Lower lobe of right lung (tissue), 2 donors: ENCODE measurements around the gene MNS1. TPM values are rescaled to one million over a fixed set of nuclear protein-coding genes. Genes with fewer than 3 reads are reported as not detected.
"Not testable (repeated sequence)": the region's sequence is repeated elsewhere in the genome, so short reads cannot be mapped to it uniquely, and the experiment has no call there.

ENCODE experiments used
- ATAC-seq, 2 donors: fragments of 200-7000 bp; cut with Tn5 transposase; one replicate each; pipeline ENCODE4 v1.9.1; 2020 to 2022; ENCODE audit warnings: mild to moderate bottlenecking in 2 of 2, moderate library complexity in 2 of 2
- DNase-seq: peaks from one replicate; pipeline ENCODE4 v3.0.0-alpha.2; 2020
- H3K27ac ChIP-seq: fragments of 200-600 bp; one replicate; pipeline ENCODE4 v1.8.0; 2022
- H3K27me3 ChIP-seq: fragments of 200-600 bp; one replicate; pipeline ENCODE4 v1.8.0; 2022; ENCODE audit warnings: low read depth
- H3K36me3 ChIP-seq: fragments of 200-600 bp; one replicate; pipeline ENCODE4 v1.8.0; 2022; ENCODE audit warnings: mild to moderate bottlenecking
- H3K4me1 ChIP-seq: fragments of 200-600 bp; one replicate; pipeline ENCODE4 v1.8.0; 2022
- H3K4me3 ChIP-seq: fragments of 200-600 bp; one replicate; pipeline ENCODE4 v1.8.0; 2022; ENCODE audit warnings: mild to moderate bottlenecking
- H3K9me3 ChIP-seq: fragments of 200-600 bp; one replicate; pipeline ENCODE4 v1.8.0; 2022
- intact Hi-C: fragments of 100-400 bp; cut with DNase I; formaldehyde crosslinking; loops from one replicate; pipeline ENCODE4 v1.11.0; 2022
- total RNA-seq: library from RNA; stranded (reverse); fragmentation: NEBNext Ultra II Directional; extraction: Animal tissue kit (Norgen Biotek cat#: 25700); gene quantifications from one replicate; pipeline ENCODE4 v1.2.1, GENCODE V29; 2021
- TF ChIP-seq, protein P1 (sequence below): fragments of 200-600 bp; IDR thresholded peaks from one replicate; pipeline ENCODE4 v1.8.0; 2022; ENCODE audit warnings: antibody characterized with exemption, mild to moderate bottlenecking
- donor health status: DM: no; HTN: yes; CAD: no; lungs with severe emphysema.

The MNS1 gene
- total RNA-seq, 1 donor from 2014 or later: 2.3 TPM

DNA sequence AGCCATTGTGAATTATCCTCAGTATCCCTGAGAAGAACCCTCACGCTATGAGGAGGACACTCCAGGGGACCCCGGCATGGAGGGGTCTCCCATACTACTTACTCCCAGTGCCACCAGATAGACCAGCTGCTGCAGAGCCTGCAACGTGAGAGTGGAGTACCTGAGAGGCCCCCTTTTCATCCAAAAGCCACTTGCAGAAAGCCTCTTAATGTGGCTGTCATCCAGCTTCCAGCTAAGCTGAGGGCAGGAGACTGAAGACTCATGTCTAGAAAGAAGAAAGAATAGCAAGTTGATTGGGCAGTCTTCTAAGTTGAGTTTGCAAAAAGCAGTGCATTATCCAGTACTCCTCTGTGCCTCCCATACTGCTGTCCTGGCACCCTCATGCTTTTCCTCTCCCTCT lies 27.3 kb upstream of the MNS1 start:
- no peaks in the 10 kb centered on the region for H3K36me3 ChIP-seq
- H3K27ac ChIP-seq: no peak overlapping the region
- DNase-seq (no peak), ATAC-seq (no peak)
- H3K9me3 ChIP-seq: no peaks in the 10 kb centered on the region
- H3K27me3 ChIP-seq: no peaks in the 10 kb centered on the region
- no peak overlapping the region for H3K4me3 ChIP-seq
- TF ChIP-seq, protein P1, sequence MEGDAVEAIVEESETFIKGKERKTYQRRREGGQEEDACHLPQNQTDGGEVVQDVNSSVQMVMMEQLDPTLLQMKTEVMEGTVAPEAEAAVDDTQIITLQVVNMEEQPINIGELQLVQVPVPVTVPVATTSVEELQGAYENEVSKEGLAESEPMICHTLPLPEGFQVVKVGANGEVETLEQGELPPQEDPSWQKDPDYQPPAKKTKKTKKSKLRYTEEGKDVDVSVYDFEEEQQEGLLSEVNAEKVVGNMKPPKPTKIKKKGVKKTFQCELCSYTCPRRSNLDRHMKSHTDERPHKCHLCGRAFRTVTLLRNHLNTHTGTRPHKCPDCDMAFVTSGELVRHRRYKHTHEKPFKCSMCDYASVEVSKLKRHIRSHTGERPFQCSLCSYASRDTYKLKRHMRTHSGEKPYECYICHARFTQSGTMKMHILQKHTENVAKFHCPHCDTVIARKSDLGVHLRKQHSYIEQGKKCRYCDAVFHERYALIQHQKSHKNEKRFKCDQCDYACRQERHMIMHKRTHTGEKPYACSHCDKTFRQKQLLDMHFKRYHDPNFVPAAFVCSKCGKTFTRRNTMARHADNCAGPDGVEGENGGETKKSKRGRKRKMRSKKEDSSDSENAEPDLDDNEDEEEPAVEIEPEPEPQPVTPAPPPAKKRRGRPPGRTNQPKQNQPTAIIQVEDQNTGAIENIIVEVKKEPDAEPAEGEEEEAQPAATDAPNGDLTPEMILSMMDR: no peak
- H3K4me1 ChIP-seq: no peaks in the 10 kb centered on the region
- intact Hi-C loops: no loop called here

DNA sequence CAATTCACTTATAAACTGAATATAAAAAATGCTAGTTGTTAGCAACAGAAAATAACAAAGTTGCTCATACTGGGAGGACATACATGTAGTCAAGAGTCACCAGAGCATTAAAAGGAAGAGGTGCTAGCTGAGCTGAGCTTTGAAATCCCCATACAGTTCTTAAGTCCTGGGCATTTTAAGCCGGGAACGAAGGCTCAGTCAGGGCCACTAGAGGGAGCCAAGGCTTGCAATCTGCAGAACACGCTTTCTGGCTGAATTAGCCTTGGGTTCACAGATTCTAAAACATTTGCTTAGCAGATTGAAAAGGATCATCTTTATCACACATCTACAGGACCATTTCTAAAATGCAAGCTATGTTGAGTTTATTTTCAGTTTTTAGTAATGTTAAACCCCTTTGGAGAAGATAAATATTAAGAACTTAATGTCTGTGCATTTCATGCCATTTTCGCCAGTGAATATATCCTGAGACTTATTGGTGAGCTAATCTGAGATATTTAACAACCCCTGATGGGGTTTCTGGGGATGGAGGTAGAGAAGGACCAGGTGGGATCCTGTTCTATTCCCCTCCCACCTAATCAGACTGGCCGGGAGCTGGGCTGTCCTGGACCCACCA lies 26.3 kb upstream of the MNS1 start:
- DNase-seq: no peak
- no peaks in the 10 kb centered on the region for H3K27me3 ChIP-seq

GRCh38 chr15:56490461-56490860 lies 25.5 kb upstream of the MNS1 start:
- no peak overlapping the region for H3K4me3 ChIP-seq
- DNase-seq: no peak
- H3K36me3 ChIP-seq: no peaks in the 10 kb centered on the region
- no peaks in the 10 kb centered on the region for H3K4me1 ChIP-seq
- H3K27me3 ChIP-seq: no peaks in the 10 kb centered on the region
- no peak for ATAC-seq
- no peak overlapping the region for H3K27ac ChIP-seq
- intact Hi-C loops: no loop called here
- no peaks in the 10 kb centered on the region for H3K9me3 ChIP-seq
- TF ChIP-seq, protein P1: no peak

More for the DNA sequence above, 26.3 kb upstream of the MNS1 start:
- TF ChIP-seq, protein P1: peak; percentile 87
- no peaks in the 10 kb centered on the region for H3K36me3 ChIP-seq
- intact Hi-C loops: no loop called here
- peak; percentile 68 to 72 for ATAC-seq
- no peak overlapping the region for H3K4me3 ChIP-seq
- H3K9me3 ChIP-seq: no peaks in the 10 kb centered on the region
- H3K4me1 ChIP-seq: no peaks in the 10 kb centered on the region
- no peak overlapping the region for H3K27ac ChIP-seq

GRCh38 chr15:56486206-56486605 lies 21.3 kb upstream of the MNS1 start:
- H3K4me3 ChIP-seq, intact Hi-C loops, DNase-seq, H3K27ac ChIP-seq, H3K4me1 ChIP-seq, ATAC-seq, H3K9me3 ChIP-seq, H3K36me3 ChIP-seq, H3K27me3 ChIP-seq: not testable (repeated sequence)

DNA sequence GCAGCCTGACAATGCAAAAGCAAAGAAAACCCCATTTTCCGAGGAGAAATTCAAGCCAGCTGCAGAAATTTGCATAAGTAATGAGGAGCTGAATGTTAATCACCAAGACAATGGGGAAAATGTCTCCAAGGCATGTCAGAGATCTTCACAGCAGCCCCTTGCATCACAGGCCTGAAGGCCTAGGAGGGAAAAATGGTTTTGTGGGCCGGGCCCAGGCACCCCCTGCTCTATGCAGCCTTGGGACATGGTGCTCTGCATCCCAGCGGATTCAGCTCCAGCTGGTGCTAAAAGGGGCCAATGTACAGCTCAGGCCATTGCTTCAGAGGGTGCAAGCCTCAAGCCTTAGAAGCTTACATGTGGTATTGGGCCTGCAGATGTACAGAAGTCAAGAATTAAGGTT lies 20.5 kb upstream of the MNS1 start:
- ATAC-seq: not testable (repeated sequence)

DNA sequence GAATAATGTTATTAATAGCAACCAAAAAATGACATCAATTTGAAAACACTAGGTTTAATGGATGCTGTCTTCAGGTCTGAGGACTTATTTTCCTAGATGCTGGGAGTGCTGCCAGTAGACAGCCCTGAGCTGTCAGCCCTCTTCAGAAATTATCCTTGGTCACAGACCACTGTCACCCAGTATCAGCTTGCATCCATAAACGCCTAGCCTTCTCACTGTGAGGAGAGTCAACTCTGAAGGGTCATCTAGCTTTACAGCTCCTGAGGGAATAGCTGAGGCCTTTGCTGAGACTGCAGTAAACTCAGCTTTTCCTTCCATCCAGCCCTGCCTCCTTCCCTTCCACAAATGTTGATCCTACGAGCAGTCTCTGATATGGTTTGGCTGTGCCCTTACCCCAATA lies 19.4 kb upstream of the MNS1 start:
- H3K4me3 ChIP-seq: no peak overlapping the region
- no peak for ATAC-seq
- no peaks in the 10 kb centered on the region for H3K4me1 ChIP-seq
- no peaks in the 10 kb centered on the region for H3K27me3 ChIP-seq
- no peaks in the 10 kb centered on the region for H3K36me3 ChIP-seq
- TF ChIP-seq, protein P1: no peak
- intact Hi-C loops: no loop called here
- no peaks in the 10 kb centered on the region for H3K9me3 ChIP-seq
- no peak overlapping the region for H3K27ac ChIP-seq
- DNase-seq: no peak

More for the DNA sequence above, 20.5 kb upstream of the MNS1 start:
- DNase-seq, H3K27ac ChIP-seq, intact Hi-C loops, H3K9me3 ChIP-seq, H3K27me3 ChIP-seq, H3K36me3 ChIP-seq, H3K4me1 ChIP-seq, H3K4me3 ChIP-seq: not testable (repeated sequence)

DNA sequence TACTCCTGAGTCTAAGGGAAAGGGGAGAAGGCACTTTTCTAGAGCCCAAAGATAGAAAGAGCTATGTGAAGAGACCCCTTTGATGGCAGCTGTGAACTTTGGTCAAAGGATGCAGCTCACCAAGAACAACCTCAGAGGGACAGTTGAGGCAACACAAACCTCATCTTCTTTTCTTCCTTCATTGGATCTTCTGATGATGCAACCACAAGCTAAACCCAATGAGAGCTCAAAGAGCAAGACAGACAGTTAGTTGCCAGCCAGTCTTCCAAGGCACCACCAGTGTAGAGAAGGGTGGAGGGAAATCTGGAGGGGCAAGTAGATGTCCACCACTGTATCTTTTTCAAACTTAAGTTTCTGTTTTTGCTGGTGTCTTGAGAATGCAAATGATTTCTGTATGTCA lies 10.4 kb upstream of the MNS1 start:
- Histone ChIP-seq H3K9me3 (no peaks in the 10 kb centered on the region), H3K27ac (no peak overlapping the region), H3K4me3 (no peak overlapping the region), H3K4me1 (no peaks in the 10 kb centered on the region), H3K27me3 (no peaks in the 10 kb centered on the region), H3K36me3 (no peaks in the 10 kb centered on the region)
- ATAC-seq: no peak
- TF ChIP-seq, protein P1: no peak
- intact Hi-C loops: no loop called here
- no peak for DNase-seq
